ENCODE measurements around the gene SLCO3A1.

The SLCO3A1 gene

DNA sequence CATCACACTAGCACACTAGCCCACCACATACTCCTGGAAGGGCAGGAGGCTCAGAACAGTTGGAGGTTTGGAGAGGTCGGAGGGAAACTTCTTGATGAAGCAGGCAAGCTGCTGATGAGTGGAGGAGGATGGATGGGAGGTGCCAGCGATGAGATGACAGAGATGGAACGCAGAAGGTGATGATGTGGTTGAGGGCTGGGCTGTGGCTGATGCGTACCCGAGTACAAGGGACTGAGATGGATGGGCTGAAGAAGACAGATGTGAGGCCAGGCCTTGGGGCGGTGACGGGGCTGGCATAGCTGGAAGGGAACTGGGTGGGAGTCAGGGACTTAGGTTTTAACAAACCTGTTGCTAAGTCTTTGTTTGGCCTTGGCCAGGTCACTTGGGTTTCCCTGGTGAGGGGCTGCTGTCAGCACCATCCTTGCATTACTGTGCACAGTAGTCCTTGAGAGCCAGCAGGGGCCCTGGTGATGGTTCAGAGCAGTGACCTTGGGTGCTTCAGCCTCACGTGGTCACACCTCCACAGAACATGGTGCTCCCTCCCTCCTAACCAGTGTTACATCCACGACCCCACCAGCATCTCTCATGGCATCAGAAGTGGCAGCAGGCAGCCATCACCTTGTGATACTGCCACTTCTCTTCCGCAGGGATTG, 164.5 kb downstream of the SLCO3A1 start:
- H3K79me2 ChIP-seq (ENCODE audit: insufficient read depth, low read length) = no peaks in the 10 kb centered on the region
- peaks cover 3% of the 10 kb centered on the region for H4K20me1 ChIP-seq (ENCODE audit: insufficient read depth, low read length, poor library complexity, severe bottlenecking)
- H3F3A ChIP-seq (ENCODE audit: low read depth) = no peaks in the 10 kb centered on the region
- no peak overlapping the region for H3K4me2 ChIP-seq (ENCODE audit: low read depth, low read length, poor library complexity, severe bottlenecking)
- no peak for TF ChIP-seq EZH2phosphoT487 (IDR thresholded peaks at IDR 0.05; ENCODE audit: borderline replicate concordance)
- TF ChIP-seq, protein P1, sequence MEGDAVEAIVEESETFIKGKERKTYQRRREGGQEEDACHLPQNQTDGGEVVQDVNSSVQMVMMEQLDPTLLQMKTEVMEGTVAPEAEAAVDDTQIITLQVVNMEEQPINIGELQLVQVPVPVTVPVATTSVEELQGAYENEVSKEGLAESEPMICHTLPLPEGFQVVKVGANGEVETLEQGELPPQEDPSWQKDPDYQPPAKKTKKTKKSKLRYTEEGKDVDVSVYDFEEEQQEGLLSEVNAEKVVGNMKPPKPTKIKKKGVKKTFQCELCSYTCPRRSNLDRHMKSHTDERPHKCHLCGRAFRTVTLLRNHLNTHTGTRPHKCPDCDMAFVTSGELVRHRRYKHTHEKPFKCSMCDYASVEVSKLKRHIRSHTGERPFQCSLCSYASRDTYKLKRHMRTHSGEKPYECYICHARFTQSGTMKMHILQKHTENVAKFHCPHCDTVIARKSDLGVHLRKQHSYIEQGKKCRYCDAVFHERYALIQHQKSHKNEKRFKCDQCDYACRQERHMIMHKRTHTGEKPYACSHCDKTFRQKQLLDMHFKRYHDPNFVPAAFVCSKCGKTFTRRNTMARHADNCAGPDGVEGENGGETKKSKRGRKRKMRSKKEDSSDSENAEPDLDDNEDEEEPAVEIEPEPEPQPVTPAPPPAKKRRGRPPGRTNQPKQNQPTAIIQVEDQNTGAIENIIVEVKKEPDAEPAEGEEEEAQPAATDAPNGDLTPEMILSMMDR (conservative IDR thresholded peaks at IDR 0.05; ENCODE audit: low read length) = no peak
- H3K9me2 ChIP-seq (replicated peaks; ENCODE audit: low read depth, low read length) = no peaks in the 10 kb centered on the region
- no peaks in the 10 kb centered on the region for H3K27me3 ChIP-seq (ENCODE audit: insufficient read depth, low read length, poor library complexity, severe bottlenecking)
- H3K4me1 ChIP-seq (ENCODE audit: insufficient read depth, low read length, poor library complexity, severe bottlenecking) = peaks cover 34% of the 10 kb centered on the region
- H2AFZ ChIP-seq (ENCODE audit: low read length) = no peak overlapping the region
- H3K9ac ChIP-seq (ENCODE audit: low read depth, low read length, poor library complexity, severe bottlenecking) = no peak overlapping the region
- no peaks in the 10 kb centered on the region for H3K9me3 ChIP-seq (ENCODE audit: insufficient read depth, low read depth, low read length)
- no peak overlapping the region for H3K4me3 ChIP-seq (ENCODE audit: low read length, poor library complexity, severe bottlenecking)
- no peaks in the 10 kb centered on the region for H3K36me3 ChIP-seq (ENCODE audit: insufficient read depth, low read length)

DNA sequence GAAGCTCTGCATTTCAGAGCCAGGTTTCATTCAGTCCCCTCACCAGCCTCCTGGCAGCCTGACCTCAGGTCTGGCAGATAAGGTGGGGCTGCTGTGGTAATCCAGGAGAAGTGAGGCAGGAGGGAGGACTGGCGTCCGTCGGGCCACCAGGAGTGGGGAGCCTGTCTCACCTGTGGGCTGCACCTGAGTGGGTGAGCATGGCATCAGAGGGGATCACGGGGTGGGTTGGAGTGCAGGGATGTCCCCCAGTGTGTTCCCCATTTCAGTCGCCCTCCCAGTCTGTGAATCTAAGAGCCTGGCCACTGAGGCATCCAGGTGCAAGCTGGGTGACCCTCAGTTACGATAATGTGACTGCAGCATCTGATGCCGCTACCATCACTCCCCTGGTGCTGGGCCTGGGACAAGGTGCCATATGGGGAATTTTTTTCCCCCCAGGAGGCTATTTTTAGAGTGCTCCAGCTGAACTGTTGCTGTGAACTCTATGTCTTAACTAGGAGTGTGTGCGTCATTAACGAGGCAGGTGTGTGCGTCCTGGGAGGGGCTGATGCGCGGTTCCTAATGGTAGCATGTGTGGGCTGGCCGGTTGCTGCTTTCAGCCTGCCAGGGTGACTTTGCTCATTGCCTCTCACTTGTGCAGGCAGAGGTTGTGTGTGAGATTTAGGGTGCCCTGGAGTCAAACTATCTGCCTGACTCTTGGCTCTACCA, 165.2 kb downstream of the SLCO3A1 start:
- Histone ChIP-seq H3F3A (ENCODE audit: low read depth) (no peaks in the 10 kb centered on the region), H3K4me3 (ENCODE audit: low read length, poor library complexity, severe bottlenecking) (no peak overlapping the region), H3K36me3 (ENCODE audit: insufficient read depth, low read length) (no peaks in the 10 kb centered on the region), H3K9ac (ENCODE audit: low read depth, low read length, poor library complexity, severe bottlenecking) (no peak overlapping the region), H2AFZ (ENCODE audit: low read length) (no peak overlapping the region), H3K27me3 (ENCODE audit: insufficient read depth, low read length, poor library complexity, severe bottlenecking) (no peaks in the 10 kb centered on the region), H3K4me1 (ENCODE audit: insufficient read depth, low read length, poor library complexity, severe bottlenecking) (peaks cover 30% of the 10 kb centered on the region), H3K9me3 (ENCODE audit: insufficient read depth, low read depth, low read length) (no peaks in the 10 kb centered on the region), H3K79me2 (ENCODE audit: insufficient read depth, low read length) (no peaks in the 10 kb centered on the region), H3K9me2 (replicated peaks; ENCODE audit: low read depth, low read length) (no peaks in the 10 kb centered on the region), H3K4me2 (ENCODE audit: low read depth, low read length, poor library complexity, severe bottlenecking) (no peak overlapping the region), H4K20me1 (ENCODE audit: insufficient read depth, low read length, poor library complexity, severe bottlenecking) (peaks cover 3% of the 10 kb centered on the region)
- TF ChIP-seq, protein P1 (conservative IDR thresholded peaks at IDR 0.05; ENCODE audit: low read length) = no peak
- no peak for TF ChIP-seq EZH2phosphoT487 (IDR thresholded peaks at IDR 0.05; ENCODE audit: borderline replicate concordance)

DNA sequence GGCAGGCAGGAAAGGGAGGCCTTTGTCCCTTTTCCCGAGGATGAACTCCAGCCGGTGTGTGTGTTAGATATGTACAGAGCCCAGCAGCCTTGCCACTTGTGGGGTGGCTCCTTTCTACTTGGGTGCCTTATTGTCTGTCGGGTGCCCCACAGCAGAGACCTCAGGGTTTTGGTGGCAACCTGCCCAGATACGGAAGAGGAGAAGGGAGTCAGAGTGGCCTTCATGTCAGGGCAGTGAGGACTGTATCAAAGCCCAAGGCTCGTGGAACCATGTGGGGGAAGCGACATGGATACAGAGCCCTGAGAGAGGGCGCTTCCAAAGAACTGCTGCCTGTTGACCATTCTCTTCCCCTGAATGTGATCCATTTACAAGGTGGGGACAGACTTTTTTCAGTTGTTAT, 166.2 kb downstream of the SLCO3A1 start:
- no peaks in the 10 kb centered on the region for H3F3A ChIP-seq (ENCODE audit: low read depth)
- H2AFZ ChIP-seq (ENCODE audit: low read length) = no peak overlapping the region
- H3K4me1 ChIP-seq (ENCODE audit: insufficient read depth, low read length, poor library complexity, severe bottlenecking) = peaks cover 20% of the 10 kb centered on the region
- no peak overlapping the region for H3K9ac ChIP-seq (ENCODE audit: low read depth, low read length, poor library complexity, severe bottlenecking)
- no peaks in the 10 kb centered on the region for H3K36me3 ChIP-seq (ENCODE audit: insufficient read depth, low read length)
- no peak overlapping the region for H3K4me2 ChIP-seq (ENCODE audit: low read depth, low read length, poor library complexity, severe bottlenecking)
- no peaks in the 10 kb centered on the region for H3K9me3 ChIP-seq (ENCODE audit: insufficient read depth, low read depth, low read length)
- H3K27me3 ChIP-seq (ENCODE audit: insufficient read depth, low read length, poor library complexity, severe bottlenecking) = no peaks in the 10 kb centered on the region
- H4K20me1 ChIP-seq (ENCODE audit: insufficient read depth, low read length, poor library complexity, severe bottlenecking) = peaks cover 3% of the 10 kb centered on the region
- H3K79me2 ChIP-seq (ENCODE audit: insufficient read depth, low read length) = no peaks in the 10 kb centered on the region
- H3K9me2 ChIP-seq (replicated peaks; ENCODE audit: low read depth, low read length) = no peaks in the 10 kb centered on the region
- H3K4me3 ChIP-seq (ENCODE audit: low read length, poor library complexity, severe bottlenecking) = no peak overlapping the region
- no peak for TF ChIP-seq EZH2phosphoT487 (IDR thresholded peaks at IDR 0.05; ENCODE audit: borderline replicate concordance)
- TF ChIP-seq, protein P1 (conservative IDR thresholded peaks at IDR 0.05; ENCODE audit: low read length) = no peak

Measured in Loucy (cell line).